Effector memory CD4-positive, alpha-beta T cell (primary cell): ENCODE measurements around the gene OTOG.

Experiments used
- DNase-seq, 3 donors: peaks; one replicate each; pipeline ENCODE4 v3.0.0-alpha.2; 2020
- H3K27ac ChIP-seq: 2 replicates; pipeline ENCODE4 v1.7.0; 2013; ENCODE audit warnings: mild to moderate bottlenecking, low read length, moderate library complexity; ENCODE audit not compliant: insufficient read depth, poor library complexity, severe bottlenecking
- H3K27me3 ChIP-seq: replicated peaks from 2 replicates; pipeline ENCODE4 v1.7.0; 2013; ENCODE audit warnings: mild to moderate bottlenecking, low read length; ENCODE audit not compliant: insufficient read depth, control insufficient read depth, poor library complexity, severe bottlenecking
- H3K36me3 ChIP-seq: 2 replicates; pipeline ENCODE4 v1.7.0; 2013; ENCODE audit warnings: mild to moderate bottlenecking, low read length, moderate library complexity; ENCODE audit not compliant: control insufficient read depth, insufficient read depth
- H3K4me1 ChIP-seq: 2 replicates; pipeline ENCODE4 v1.7.0; 2013; ENCODE audit warnings: low read length, mild to moderate bottlenecking; ENCODE audit not compliant: control insufficient read depth, insufficient read depth, poor library complexity, severe bottlenecking
- H3K4me3 ChIP-seq: 2 replicates; pipeline ENCODE4 v1.7.0; 2013; ENCODE audit warnings: low read length, low read depth, mild to moderate bottlenecking; ENCODE audit not compliant: insufficient read depth, poor library complexity, severe bottlenecking
- H3K9me3 ChIP-seq: 2 replicates; pipeline ENCODE4 v1.7.0; 2013; ENCODE audit warnings: mild to moderate bottlenecking, low read length, moderate library complexity; ENCODE audit not compliant: control insufficient read depth

The OTOG gene

DNA sequence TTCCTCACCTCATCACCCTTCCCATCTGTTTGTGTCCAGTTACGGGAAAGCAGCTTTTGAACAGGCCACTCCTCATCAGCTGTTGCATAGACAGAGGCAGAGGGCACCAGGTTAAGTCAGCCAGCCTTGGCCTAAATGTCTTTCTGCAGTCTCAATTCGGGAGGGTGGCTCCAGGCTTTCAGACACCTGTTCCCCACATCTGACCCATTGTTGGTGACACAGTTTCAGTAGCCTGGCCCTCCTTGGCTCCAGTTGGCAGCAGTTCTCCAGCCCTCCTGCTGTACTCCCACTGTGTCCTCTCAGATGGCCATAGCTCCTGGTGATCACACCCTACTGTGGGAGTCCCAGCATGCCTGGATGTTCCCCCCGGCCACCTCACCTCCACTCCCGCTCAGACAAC lies 101.5 kb downstream of the OTOG start:
- Histone ChIP-seq H3K9me3 (no peaks in the 10 kb centered on the region), H3K27ac (no peak overlapping the region), H3K36me3 (no peaks in the 10 kb centered on the region), H3K4me3 (no peak overlapping the region), H3K27me3 (peaks cover 3% of the 10 kb centered on the region), H3K4me1 (no peaks in the 10 kb centered on the region)
- DNase-seq = no peak

DNA sequence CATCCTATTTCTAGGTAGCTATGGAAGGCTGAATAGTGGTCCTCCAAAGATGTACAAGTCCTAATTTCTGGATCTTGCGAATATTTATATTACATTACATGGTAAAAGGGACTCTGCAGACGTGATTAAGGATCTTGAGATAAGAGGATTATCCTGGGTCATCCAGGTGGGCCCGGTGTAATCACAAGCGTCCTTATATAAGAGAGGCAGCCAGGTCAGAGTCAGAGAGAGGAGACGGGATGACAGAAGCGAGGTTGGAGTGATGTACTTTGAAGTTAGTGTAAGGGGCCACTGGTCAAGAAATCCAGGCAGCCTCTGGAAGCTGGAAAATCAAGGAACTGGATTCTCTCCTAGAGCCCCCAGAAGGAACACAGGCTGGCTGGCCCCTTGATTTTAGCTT lies 102.2 kb downstream of the OTOG start:
- no peak for DNase-seq
- Histone ChIP-seq H3K27me3 (peaks cover 3% of the 10 kb centered on the region), H3K4me3 (no peak overlapping the region), H3K9me3 (no peaks in the 10 kb centered on the region), H3K36me3 (no peaks in the 10 kb centered on the region), H3K27ac (no peak overlapping the region), H3K4me1 (no peaks in the 10 kb centered on the region)

DNA sequence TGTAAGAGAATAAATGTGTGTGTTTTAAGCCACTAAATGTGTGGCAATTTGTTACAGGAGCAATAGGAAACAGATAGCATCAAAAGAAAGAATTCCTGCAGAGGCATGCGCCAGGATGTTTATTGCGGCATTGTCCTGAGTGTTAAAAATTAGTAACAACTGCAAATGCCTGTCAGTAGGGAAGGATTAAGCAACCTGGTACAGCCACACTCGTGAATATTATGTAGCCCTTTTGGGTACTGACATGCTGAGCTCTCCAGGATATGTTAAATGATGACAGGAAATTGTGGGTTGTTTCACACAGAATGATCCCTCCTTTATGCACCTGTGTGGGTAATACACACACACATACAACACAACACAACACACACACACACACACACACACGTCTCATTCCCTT lies 102.6 kb downstream of the OTOG start:
- Histone ChIP-seq H3K9me3 (no peaks in the 10 kb centered on the region), H3K27me3 (peaks cover 3% of the 10 kb centered on the region), H3K36me3 (no peaks in the 10 kb centered on the region), H3K4me1 (no peaks in the 10 kb centered on the region), H3K4me3 (no peak overlapping the region), H3K27ac (no peak overlapping the region)
- no peak for DNase-seq

DNA sequence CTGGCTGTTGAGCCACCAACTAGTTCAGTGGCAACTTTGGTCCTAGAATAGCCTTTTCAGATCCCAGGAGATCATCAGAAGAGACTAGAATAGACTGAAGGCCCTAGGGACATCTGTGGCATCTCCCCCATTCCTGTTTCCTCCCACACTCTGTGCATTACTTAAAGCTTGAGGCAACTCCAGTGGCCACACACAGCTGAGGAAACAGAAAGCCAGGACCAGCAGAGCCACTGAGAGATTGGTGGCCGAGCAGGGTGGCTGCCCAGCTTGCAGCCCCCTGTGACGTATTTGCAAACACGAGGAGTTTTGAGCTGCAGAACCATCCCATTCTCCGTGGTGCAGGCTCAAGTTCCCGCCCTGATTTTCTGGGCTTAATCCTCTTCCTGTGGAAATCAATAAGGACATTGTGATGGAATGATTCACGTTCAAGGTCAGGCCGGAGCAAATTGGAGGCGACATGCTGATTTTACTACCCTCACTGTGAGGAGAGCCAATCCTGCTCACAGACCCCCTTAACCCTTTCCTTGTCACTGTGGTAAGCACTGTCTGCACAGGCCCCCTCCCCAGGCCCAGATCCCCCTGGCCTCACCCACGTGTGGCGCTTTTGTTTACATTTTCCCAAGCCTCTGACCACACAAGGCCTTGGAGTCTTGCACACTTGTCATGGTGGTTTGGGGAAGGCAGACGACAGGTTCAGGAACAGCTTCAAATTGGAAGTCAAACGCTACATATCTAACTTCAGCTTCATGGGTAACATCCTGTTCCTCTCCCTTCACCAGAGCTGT lies 103.3 kb downstream of the OTOG start:
- no peaks in the 10 kb centered on the region for H3K9me3 ChIP-seq
- no peak for DNase-seq
- no peaks in the 10 kb centered on the region for H3K36me3 ChIP-seq
- H3K4me1 ChIP-seq = no peaks in the 10 kb centered on the region
- peaks cover 3% of the 10 kb centered on the region for H3K27me3 ChIP-seq
- no peak overlapping the region for H3K27ac ChIP-seq
- H3K4me3 ChIP-seq = no peak overlapping the region

DNA sequence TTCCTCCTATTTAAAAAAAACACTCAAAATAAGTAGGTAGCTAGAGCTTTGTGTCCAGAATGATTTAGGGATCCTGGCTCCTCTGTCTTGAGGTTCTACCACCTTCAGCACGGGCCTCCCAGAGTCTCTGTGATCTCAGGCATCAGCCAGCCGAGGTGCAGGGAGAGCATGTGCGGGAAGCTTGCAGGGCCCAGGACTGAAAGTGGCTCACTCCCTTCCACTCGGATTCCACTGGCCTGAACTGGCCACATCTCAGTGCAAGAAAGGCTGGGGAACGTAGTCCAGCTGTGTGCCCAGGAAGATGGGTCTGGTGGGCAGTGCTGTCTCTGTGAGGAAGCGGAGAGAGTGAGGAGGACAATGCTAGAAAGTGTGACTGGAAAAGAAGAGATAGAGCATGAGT lies 104.0 kb downstream of the OTOG start:
- Histone ChIP-seq H3K4me1 (no peaks in the 10 kb centered on the region), H3K27ac (no peak overlapping the region), H3K27me3 (peaks cover 3% of the 10 kb centered on the region), H3K4me3 (no peak overlapping the region), H3K36me3 (no peaks in the 10 kb centered on the region), H3K9me3 (no peaks in the 10 kb centered on the region)
- no peak for DNase-seq

DNA sequence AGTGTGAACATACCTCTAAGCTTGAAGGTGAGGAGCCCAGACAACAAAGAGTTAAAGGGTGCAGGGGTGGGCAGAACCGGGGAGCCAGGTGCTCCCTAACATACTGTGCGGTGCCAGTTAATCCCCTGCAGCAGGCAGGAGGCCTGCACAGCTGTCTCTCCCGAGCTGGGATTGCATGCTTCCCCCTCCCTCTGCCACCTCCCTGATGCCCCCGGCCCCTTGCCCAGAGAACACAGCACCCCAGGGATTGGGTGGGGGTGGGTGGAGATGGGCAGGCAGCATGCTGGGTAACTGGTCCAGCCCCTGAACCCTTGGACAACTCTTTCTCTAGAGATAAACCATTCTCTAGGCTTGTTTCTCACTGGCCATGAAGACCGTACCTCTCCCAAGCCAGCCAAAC lies 104.6 kb downstream of the OTOG start:
- no peak for DNase-seq
- no peaks in the 10 kb centered on the region for H3K4me1 ChIP-seq
- H3K27me3 ChIP-seq = peaks cover 3% of the 10 kb centered on the region
- H3K4me3 ChIP-seq = no peak overlapping the region
- H3K9me3 ChIP-seq = no peaks in the 10 kb centered on the region
- no peaks in the 10 kb centered on the region for H3K36me3 ChIP-seq
- H3K27ac ChIP-seq = no peak overlapping the region

DNA sequence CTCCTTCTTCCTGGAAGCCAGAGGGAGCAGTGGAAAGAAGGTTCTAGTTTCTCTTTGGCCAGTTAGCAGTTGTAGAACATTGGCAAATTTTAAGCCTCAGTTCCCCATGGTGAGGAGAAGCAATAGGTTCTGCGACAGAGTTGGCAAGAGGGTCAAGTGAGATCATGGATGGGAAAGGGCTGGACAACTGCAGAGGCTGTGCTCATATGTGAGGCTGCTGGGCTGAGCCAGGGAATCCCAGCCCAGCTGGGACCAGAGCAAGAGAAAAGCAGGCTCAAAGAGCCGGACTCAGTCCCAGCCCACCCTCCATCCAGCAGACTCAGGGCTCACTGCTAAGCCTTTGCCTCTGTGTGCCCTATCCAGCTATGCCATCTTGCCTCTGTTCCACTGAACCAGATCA lies 105.5 kb downstream of the OTOG start:
- Histone ChIP-seq H3K4me3 (no peak overlapping the region), H3K27me3 (peaks cover 3% of the 10 kb centered on the region), H3K4me1 (no peaks in the 10 kb centered on the region), H3K36me3 (no peaks in the 10 kb centered on the region), H3K27ac (no peak overlapping the region), H3K9me3 (no peaks in the 10 kb centered on the region)
- no peak for DNase-seq

DNA sequence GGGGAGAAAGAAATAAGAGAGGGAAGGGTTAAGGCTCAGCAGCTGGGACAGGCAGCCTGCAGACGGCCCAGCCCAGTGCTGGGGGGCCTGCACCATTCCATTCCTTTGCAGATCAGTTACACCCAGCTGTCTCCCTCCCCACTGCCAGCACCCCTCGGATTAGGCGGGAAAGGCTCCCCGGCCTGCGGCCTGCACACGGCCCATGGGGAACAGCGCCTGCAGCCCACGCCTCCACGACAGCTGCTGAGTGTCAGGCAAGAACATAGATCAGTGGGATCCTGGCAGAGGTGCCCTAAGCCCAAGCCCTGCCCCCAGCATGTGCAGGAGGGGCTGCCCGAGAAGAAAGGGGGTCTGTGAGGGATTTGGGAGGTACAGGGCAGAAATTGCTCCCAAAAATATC lies 106.6 kb downstream of the OTOG start:
- Histone ChIP-seq H3K36me3 (no peaks in the 10 kb centered on the region), H3K27ac (no peak overlapping the region)
- no peak for DNase-seq

DNA sequence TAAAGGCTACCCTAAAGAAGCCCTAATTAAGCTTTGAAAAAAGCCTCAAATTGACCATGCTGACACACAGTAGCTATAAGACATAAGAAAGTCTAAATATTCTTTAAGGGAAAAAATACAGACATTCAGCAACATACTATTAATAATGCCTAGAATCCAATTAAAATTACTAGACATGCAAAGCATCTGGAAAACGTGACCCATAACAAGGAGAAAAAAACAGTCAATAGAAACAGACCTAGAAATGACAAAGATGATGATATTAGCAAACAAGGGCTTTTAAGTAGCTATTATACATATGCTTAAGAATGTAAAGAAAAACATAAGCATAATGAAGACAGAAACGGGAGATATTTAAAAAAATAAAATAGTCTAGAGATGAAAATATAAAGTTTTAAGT lies 108.6 kb downstream of the OTOG start:
- no peak overlapping the region for H3K4me3 ChIP-seq
- no peak for DNase-seq
- peaks cover 3% of the 10 kb centered on the region for H3K27me3 ChIP-seq
- no peaks in the 10 kb centered on the region for H3K9me3 ChIP-seq
- H3K36me3 ChIP-seq = no peaks in the 10 kb centered on the region
- H3K27ac ChIP-seq = no peak overlapping the region
- no peaks in the 10 kb centered on the region for H3K4me1 ChIP-seq

More for the DNA sequence above, 106.6 kb downstream of the OTOG start:
- H3K4me1 ChIP-seq = no peaks in the 10 kb centered on the region
- H3K9me3 ChIP-seq = no peaks in the 10 kb centered on the region
- peaks cover 3% of the 10 kb centered on the region for H3K27me3 ChIP-seq
- no peak overlapping the region for H3K4me3 ChIP-seq

DNA sequence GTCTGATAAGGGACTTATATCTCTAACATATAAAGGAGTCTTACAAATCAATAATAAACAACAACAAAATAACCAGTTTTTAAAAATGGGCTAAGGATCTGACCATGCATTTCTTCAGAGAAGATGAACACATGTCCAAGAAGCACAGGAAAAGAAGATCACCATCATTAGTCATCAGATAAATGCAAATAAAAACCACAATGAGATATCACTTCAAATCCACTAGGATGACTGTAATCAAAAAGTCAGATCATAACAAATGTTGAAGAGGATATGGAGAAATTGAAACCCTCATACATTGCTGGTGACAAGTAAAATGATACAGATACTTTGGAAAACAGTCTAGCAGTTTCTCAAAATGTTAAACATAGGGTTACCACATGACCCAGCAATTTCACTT lies 111.2 kb downstream of the OTOG start:
- no peak overlapping the region for H3K4me3 ChIP-seq
- H3K27me3 ChIP-seq = no peaks in the 10 kb centered on the region
- no peaks in the 10 kb centered on the region for H3K9me3 ChIP-seq
- H3K27ac ChIP-seq = no peak overlapping the region
- H3K4me1 ChIP-seq = no peaks in the 10 kb centered on the region
- H3K36me3 ChIP-seq = no peaks in the 10 kb centered on the region
- no peak for DNase-seq
